Measurements from ENCODE around the gene C6orf132.
"Not testable (repeated sequence)": the region's sequence is repeated elsewhere in the genome, so short reads cannot be mapped to it uniquely, and the experiment has no call there.

Gene C6orf132, protein sequence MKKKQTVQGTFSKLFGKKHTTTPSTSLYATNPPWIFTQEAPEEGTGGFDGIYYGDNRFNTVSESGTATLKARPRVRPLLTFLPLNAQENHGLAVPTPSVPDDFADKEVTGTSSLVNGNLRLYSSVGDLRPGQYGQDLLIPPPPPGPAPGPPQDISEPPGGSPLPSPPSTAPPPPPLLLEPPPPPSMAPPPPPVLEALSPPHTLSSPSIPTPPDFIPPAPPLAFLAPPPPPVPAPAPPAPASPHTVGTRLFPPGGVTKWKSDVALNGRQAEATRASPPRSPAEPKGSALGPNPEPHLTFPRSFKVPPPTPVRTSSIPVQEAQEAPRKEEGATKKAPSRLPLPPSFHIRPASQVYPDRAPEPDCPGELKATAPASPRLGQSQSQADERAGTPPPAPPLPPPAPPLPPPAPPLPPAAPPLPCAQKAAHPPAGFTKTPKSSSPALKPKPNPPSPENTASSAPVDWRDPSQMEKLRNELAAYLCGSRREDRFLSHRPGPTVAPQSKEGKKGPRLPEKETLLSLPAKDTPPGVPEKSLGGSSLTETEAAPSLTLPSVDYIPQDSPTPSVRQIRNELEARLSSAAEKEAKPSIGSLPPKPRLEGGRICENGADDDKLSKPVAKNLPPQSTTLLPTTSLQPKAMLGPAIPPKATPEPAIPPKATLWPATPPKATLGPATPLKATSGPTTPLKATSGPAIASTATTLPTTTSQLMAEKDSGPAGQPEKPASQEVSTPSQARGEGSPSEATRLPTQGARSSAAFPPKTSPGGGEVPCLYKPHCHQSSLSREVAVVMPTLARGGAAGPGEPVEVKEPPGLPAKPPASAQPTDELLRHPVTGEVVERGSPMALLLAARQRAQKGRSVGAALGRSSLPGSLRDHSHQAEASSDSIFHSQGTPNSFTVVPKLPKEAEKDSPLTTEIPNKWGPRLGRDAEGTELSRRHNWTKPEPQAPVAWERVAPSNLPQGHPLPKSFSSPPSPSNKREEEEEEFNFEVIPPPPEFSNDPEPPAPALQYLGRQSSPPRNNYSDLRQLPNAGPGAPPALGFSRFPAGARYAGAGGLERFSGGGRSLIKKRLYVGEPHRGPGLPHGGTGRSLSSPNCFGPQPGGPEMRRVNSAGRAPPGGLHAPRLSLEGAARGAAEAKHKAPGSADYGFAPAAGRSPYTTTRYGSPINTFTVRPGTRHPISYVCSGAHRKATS

DNA sequence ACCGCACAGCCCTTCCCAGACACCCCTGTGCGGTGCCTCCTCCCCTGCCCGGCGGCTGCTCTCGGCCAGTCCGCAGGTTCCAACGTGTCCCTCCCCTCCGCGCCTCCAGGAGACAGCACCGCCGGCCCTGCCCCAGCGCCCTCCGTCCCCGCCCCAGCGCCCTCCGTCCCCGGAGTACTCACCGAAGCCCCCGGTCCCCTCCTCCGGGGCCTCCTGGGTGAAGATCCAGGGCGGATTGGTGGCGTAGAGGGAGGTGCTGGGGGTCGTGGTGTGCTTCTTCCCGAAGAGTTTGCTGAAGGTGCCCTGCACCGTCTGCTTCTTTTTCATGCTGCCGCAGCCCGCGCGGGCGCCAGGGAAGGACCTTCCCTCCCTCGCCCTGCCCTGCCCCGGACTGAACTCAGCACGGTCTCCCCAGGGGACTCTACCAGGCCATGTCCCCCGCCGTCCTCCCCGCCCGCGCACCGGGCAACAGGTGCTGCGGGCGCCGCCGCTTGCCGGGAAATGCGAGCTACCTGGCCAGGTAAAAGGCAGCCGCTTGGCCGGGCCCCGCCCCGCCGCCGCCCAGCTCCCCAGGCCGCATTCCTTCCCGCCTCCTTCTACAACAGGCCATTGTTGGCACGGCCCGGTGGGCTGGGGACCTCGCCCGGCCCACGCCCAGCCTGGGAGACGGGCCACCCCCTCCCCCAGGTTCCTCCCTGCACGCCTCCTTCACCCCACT, at the start of gene C6orf132:
C6orf132 (minus strand) TSS at position 503 of the 718 bp plus-strand sequence; CDS start at position 327, 176 bp downstream.
- no peak for DNase-seq (ENCODE audit: low read depth)

DNA sequence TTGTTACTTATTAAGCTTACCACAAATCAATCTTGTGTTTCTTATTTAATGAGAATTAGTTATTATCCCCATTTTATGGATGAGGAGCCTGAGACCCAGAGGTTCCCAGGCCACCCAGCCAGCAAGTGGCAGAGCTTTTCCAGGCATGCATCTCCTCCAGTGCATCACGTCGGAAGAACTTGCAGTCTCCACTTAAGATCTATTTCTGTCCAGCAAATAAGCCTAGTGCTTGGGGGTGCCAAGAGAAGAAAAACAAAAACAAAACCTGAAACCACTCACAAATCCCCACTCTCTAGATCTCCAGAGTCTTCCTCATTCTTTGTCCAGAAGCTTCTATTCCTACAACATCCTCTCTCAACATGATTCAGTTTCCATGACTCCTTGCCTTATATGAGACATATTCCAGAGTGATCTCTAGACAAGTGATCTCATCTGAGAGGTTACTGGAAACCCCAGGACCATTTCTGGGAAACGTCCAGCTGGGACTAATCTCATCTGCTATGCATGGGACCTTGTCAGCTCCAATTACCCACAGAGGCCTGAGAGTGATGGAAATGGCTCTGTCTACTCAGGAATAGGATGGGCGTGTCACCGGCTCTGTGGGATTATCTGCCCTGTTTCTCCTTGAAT, 48.2 kb upstream of the C6orf132 start:
- no peak for DNase-seq (ENCODE audit: low read depth)

DNA sequence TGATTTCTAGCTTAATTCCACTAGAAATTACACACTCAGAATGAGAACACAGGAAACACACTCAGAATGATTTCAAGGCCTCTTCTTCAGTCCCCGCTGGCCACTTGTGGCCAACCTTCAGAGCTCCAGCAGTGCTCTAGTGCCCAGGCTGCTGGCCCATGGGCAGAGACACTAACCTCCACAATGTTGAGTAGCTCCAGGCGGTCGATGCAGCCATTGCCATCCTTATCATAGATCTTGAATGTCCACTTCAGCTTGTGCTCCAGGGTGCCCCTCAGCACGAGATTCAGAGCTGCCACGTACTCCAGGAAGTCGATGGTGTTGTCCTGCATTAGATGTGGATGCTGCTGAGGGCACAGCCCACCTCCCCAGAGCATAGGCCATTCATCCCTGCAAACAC, 46.0 kb upstream of the C6orf132 start:
- DNase-seq (ENCODE audit: low read depth), result no peak

DNA sequence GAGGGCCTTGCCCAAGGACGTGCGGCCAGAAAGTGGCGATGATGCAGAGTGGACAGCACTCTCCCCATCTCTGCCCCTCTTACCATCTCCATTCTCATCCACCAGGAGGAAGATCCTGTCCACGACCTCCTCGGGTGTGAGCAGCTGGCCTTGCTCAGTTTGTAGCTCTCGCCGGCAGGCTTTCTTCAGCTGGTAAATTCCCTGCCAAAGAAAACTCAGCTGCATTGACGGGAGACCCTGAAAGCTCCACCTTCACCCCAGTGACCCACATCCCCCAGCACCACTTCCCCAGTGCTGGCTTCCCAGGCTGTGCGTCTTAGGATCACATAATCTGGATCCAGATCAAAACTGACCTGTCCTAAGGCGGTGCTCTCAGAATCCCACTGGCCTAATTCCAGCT, 43.2 kb upstream of the C6orf132 start:
- no peak for DNase-seq (ENCODE audit: low read depth)

DNA sequence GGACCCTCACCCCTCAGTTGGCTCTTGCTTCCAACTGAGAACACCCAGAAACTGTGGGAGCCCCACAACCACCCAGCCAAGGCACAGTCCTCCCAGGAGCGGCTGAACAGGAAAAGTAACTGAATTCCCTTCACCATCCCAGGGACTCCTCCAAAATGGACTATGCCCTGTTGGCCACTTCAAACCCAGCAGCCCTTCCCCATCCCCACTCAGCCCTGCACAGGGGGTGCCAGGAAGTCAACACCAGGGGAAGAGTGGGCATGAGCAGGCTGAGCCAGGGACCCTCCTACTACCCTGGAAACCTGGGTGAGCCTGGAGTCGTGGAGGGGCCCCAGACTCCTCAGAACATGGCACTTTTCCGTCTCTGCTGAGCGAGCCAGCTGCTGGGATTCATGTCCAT, 42.1 kb upstream of the C6orf132 start:
- DNase-seq (ENCODE audit: low read depth), result no peak

DNA sequence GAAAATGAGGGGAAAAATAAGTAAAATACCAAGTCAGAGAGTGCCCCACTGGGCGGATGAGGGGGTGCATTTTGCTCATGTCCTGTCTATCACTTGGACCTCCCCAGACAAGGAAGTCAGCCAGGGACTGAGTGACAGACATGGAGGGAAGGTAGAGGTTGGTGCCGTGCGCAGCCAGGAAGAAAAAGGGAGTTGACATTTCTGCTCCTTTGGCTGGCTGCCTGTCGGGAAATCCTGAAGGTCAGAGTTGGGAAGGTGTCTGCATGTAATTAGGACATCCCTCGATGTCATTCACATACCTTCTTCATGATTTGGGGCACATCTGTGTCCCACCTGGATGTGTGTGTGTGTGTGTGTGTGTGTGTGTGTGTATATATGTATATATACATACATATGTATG, 39.7 kb upstream of the C6orf132 start:
- no peak for DNase-seq (ENCODE audit: low read depth)

DNA sequence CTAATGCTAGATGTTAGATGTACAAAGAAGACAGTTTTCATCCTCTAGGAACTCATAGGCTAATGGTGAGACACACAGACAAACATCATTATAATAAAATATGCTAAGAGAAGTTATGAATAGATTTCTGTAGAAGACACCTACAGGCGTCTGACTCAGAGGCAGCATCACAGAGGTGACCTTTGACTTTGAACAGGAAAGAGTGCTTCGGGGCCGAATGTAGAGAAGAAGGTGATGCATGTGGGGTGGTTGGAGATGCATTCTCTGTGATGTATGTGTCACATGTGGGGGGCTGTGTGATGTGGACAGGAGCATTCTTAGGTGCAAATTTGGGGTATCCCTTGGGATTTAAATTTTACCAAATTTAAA, 37.5 kb upstream of the C6orf132 start:
- DNase-seq (ENCODE audit: low read depth), result no peak

DNA sequence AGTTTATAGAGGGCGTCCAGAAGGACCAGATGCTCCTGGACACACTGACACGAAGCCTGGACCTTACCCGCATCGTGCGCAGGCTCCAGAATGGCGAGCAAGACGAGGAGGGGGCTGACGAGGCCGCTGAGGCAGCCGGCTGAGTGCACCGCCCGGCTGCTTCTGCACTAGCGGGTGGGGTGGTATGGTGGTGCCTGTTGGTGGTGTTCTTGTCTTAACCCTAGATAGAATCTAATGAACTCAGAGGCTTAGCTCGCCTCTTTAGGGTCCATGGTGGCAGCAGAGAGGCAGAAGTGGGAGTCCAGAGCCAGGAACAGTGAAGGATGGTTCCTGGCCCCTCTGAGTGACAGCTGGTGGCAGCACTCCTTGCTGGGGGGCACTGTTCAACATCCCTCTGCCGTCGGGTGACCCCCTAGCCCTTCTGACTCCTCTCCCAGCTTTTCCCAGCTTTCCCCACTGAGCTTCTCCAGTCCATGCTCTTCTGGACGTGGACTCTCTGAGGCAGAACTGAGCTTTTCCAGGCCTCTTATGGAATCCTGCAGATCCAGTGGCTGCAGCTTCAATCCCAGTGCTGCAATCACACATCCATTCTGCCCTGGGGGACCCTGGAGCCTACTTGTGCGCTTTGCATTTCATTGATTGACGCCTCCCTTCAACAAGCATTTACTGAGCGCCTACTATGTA, 37.0 kb upstream of the C6orf132 start:
- DNase-seq (ENCODE audit: low read depth), result no peak

DNA sequence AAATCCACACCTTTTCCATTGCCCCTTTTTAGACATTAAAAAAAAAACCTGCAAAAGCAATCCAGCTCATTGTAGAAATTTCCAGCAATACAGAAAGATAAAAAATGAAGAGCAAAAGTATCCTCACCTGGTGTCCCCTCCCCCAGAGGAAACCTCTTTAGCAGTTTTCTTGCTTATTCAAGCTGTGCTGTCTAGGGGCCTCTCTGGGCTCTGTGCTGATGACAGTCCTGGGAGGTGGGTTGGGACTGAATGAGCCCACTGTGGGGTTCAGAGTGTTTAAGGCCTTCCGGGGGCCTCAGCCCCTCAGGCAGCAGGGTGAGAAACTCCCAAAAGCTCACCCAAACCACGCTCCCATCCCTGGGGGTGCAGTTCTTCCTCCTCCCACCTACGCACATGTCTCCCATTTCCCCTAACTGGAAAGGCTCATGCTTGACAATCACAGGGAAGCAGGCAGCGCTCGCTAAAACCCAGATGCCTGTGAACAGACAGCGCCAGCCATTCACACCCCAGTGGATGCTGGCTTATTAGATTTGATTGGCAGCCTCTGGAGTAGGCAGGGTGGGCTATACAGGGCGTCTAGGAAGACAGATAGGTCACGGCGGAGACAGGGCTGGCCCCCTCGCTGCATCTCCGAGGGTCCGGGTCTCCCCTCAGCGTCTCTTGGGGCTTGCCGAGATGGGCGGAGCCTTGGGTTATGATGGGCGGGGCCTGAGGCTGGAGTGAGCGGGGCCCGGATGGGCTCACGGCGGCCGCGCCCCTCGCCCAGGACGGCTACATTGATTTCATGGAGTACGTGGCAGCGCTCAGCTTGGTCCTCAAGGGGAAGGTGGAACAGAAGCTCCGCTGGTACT, 35.3 kb upstream of the C6orf132 start:
- no peak for DNase-seq (ENCODE audit: low read depth)

DNA sequence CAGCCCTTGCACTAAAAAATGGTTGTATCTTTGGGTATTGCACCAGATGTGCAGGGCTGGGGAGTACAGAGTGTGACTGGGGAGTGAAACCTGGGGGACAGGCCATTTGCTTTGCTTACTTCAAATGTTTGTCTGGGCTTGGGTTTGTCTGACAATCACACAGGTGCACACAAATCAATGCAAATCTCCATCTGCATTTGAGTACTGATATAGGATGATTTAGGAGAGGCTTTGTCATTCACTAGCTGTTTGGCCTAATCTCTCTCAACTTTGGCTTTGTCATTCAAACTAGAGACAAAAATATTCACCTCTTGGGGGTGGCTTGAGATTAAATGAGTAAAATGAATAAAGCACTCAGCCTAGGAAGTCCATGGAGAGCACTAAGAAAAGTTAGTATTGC, 34.6 kb upstream of the C6orf132 start:
- DNase-seq (ENCODE audit: low read depth), result no peak

DNA sequence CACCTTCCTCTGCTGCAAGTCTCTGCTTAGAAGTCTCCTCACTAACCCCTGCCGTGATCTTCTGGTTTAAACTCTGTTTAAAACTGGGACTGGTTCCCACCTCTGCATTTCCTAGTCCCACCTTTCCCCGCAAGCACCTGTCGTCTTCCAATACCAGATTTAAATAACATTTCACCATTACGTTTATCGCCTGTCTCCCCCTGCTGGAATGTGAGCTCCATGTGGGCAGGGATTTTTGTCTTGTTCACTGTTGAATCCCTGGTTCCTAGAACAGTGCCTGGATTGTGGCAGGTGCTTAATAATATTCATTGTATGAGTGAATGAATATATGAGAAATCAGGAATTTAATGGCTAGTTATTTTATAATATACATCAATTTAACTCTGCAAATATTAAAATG, 33.4 kb upstream of the C6orf132 start:
- no peak for DNase-seq (ENCODE audit: low read depth)

DNA sequence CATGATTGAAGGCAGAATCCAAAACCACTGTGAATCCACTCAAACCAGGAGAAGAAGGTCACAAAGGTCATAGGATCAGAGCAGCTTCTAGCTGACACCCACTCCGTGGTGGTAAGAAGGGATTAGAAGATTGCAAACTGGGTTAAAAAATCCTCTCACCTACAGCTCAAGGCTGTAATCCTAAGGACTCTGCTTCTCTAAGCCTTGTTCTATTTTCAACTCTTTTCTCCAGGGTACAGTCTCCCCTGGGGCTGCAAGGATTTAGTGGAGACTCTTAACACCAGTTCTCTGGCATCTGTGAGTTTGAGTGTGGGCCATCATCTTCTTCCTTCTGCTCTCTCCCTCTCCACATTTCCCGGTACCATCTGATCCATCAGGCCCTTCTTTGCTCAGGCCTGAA, 30.7 kb upstream of the C6orf132 start, which contains the start of gene GUCA1A:
GUCA1A (plus strand) TSS at position 264 of the 400 bp plus-strand sequence. CDS start 250 bp downstream, outside the sequence.
- DNase-seq (ENCODE audit: low read depth), result no peak

DNA sequence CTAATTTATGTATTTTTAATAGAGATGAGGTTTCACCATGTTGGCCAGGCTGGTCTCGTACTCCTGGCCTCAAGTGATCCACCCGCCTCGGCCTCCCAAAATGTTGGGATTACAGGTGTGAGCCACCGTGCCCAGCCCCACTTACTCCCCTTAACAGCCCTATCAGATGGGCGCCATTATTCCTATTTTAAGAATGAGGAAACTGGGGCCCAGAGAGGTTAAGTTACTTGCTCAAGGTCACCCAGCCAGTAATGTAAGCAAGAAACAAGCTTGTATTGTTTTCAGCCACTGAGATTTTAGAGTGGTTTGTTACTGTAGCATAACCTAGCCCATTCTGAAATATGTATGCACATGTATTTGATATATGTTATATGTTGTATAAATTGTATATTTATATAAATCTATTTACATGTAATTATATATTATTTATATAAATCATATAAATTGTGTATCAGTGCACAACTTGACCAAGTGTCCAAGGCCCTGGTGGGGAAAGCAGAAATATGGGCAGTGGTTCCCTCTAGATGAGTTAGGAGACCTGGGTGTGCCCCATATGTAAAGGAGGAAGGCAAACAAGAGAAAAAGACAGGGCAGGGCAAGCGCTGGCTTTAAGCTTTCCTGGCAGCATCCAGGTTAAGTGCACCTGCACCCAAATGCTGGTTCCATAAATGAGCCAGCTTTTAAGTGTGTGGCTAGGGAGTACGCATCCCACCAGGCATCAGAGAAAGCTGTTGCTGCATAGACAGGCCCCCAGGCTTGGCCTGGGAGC, 29.6 kb upstream of the C6orf132 start:
- DNase-seq (ENCODE audit: low read depth), result no peak

DNA sequence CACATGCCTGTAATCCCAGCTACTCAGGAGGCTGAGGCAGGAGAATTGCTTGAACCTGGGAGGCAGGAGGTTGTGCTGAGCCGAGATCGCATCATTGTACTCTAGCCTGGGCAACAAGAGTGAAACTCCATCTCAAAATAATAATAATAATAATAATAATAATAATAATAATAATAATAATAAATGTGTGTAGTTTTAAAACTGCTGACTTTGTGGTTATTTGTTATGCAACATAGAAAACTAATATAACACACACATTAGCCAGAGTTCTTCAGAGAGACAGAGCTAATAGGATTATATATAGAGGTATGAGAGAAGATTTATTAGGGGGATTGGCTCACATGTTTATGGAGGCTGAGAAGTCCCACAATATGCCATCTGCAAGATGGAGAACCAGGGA, 27.4 kb upstream of the C6orf132 start:
- DNase-seq (ENCODE audit: low read depth), result not testable (repeated sequence)

DNA sequence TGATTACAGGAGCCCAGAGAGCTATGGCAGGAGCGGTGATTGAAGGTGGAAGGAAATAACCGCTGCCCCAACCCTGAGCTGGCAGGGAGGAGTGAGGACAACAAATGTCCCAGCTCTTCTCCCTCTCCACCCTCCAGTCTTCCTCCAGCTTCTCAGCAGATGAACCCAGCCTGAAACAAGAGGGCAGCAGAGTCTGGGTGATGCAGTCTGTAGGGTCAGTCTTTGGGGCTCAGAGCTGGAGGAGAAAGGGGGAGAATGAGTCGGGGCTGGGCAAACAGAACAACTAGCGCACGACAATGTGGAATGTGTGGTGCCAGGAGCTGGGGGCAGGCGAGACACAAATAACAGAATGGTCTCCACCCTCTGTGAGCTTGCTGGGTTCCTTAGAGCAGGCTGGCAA, 26.2 kb upstream of the C6orf132 start:
- DNase-seq (ENCODE audit: low read depth), result no peak

DNA sequence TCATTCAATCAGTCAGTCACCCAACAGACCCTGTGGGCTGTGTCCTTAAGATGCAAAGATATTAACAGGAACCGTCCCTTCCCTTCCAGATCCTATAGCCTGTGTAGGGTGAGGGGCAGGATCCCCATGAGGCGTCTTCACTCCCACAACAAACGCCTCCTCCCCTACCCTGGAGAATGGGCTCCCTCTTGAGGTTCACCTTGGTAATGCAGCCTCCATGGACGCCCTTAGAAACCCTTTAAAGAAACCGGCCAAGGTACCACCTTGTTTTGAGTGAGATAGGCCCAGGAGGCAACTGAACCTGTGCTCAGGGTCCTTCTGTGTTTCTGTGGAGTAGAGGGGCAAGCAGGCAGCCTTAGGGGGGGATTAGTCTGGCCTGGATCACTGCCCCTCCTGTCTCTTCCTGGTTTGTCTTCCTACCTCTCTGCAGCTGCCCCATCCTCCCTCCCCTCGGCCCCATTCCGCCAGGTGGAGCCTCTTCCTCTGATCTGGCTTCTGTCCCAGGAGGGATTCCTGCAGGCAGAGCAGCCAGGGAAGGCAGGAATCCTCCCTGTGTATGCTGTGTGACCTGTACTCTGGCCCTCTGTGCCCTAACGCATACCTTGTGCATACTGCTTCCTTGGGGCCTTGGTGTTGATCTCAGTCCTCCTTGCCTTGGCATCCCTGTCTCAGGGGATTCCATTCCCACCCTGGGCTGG, 24.2 kb upstream of the C6orf132 start:
- peak; percentile 51 for DNase-seq (ENCODE audit: low read depth)

DNA sequence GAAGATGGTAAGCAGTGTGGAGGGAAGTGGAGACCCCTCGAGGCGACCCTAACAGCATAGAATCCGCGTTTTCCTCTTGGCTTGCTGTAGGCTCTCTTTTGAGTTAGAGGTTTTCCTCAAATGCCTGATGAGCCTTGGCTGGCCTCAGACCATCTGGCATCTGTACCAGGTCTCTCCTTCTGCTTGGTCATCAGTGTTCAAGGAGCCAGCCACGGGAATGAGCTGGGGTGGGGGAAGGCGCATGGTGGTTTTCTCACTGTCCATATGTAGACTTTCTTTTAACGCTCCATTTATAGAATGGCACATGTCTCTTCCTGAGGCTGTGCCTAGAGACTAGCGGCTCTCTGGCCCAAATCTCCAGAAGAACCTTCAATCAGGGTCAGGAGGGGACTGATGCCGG, 22.6 kb upstream of the C6orf132 start:
- no peak for DNase-seq (ENCODE audit: low read depth)

DNA sequence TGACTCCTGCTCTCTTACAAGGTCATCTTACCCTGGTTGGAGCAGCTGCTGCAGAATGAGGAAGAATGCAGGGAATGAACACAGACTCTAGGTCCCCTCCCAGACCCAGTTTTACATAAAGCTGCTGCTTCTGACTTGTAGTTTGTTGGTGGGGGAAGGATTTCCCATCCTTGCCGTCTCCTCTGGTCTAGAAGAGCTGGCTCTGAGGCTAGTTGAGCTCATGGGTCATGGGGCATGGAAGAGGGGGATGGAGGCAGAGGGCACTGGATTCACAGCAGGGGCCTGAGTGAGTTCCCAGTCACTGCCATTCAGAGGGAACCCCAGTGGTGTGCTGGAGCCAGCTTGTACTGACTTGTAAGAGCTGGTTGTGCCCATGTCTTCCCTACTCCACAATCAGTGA, 21.6 kb upstream of the C6orf132 start:
- DNase-seq (ENCODE audit: low read depth), result no peak
